ENCODE results near the gene CDADC1. TPM values are rescaled to one million over a fixed set of nuclear protein-coding genes. Genes with fewer than 3 reads are reported as not detected.

The CDADC1 gene
- total and polyA plus RNA-seq, 8 donors: 11.6 to 17.8 (median 14.8) TPM

DNA sequence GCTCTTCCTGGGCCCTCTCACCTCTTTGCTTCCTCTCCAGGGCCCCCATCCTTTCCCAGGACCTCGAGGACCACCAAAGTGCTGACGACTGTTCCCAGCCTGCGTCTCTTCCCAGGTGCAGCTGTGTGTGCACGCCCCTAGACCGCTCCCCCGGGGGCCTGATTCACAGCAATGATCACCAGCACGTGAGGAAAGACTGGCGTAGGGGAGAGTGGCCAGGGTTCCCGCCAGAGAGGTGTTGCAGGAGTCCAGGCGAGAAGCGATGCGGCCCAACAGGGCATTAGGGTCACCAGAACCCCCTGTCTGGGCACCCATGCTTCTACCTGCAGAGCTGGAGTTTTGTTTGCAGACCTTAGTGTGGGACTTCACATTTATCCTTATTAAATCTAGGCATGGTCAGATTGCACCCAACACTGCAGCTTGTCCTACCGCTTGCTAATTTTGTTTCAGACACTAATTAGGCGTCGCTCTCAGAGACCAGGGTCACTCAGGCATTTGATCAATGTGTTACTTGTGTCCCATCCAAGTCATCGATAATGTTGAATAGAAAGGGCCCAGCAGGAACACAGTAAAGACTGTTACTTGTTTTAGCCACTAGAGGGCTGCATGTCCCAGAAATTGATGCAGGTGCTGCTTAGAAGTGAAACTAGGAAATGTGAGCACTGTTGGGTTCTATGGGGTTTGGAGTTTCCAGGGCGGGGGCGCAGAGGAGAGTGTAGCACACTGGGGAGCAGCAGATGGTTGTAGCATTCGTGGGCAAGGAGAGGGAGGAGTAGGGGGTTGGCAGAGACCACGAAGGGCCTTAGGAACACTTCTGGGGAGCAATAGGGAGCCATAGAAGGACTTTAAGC lies 53.2 kb downstream of the CDADC1 start:
- no peak overlapping the region for H3K27ac ChIP-seq
- H3K9me3 ChIP-seq: no peaks in the 10 kb centered on the region
- peak in 3 of 4 donors; percentile 50 to 72 (median 61) for DNase-seq
- H3K27me3 ChIP-seq: no peaks in the 10 kb centered on the region
- H3K36me3 ChIP-seq: peaks cover 0 to 7% of the 10 kb centered on the region in 2 donors
- intact Hi-C loops (cut with DNase I): no loop called here
- TF ChIP-seq, protein P1, sequence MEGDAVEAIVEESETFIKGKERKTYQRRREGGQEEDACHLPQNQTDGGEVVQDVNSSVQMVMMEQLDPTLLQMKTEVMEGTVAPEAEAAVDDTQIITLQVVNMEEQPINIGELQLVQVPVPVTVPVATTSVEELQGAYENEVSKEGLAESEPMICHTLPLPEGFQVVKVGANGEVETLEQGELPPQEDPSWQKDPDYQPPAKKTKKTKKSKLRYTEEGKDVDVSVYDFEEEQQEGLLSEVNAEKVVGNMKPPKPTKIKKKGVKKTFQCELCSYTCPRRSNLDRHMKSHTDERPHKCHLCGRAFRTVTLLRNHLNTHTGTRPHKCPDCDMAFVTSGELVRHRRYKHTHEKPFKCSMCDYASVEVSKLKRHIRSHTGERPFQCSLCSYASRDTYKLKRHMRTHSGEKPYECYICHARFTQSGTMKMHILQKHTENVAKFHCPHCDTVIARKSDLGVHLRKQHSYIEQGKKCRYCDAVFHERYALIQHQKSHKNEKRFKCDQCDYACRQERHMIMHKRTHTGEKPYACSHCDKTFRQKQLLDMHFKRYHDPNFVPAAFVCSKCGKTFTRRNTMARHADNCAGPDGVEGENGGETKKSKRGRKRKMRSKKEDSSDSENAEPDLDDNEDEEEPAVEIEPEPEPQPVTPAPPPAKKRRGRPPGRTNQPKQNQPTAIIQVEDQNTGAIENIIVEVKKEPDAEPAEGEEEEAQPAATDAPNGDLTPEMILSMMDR (IDR thresholded peaks at IDR 0.05): peak; percentile 83 to 89
- ATAC-seq: peak; percentile 92
- H3K4me3 ChIP-seq: peak overlapping the region in 1 of 2 donors; percentile 17
- H3K4me1 ChIP-seq: peaks cover 0 to 15% of the 10 kb centered on the region in 2 donors

DNA sequence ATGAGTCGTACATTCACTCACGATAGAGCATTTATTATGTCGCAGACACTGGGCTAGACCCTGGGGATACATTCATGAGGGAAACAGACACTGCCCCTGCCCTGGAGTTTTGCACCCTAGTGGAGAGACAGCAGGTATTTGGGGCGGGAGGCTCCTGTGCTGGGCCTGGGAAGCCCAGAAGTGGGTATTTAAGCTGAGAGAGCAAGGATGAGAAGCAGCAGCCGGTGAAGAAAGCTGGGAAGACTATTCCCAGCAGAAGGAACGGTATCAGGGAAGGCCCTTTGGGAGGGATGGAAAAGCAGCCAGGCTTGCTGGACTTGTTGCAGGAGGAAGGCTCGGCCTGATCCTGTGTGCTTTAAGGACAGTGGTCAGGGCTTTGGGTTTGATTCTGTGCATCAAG lies 54.5 kb downstream of the CDADC1 start:
- DNase-seq (no peak), ATAC-seq (no peak)
- Histone ChIP-seq H3K4me1 (peaks cover 3 to 15% of the 10 kb centered on the region in 2 donors), H3K9me3 (no peaks in the 10 kb centered on the region), H3K27ac (no peak overlapping the region), H3K27me3 (no peaks in the 10 kb centered on the region), H3K36me3 (peaks cover 0 to 2% of the 10 kb centered on the region in 2 donors), H3K4me3 (no peak overlapping the region)
- TF ChIP-seq, protein P1 (IDR thresholded peaks at IDR 0.05): no peak
- intact Hi-C loops (cut with DNase I): no loop called here

DNA sequence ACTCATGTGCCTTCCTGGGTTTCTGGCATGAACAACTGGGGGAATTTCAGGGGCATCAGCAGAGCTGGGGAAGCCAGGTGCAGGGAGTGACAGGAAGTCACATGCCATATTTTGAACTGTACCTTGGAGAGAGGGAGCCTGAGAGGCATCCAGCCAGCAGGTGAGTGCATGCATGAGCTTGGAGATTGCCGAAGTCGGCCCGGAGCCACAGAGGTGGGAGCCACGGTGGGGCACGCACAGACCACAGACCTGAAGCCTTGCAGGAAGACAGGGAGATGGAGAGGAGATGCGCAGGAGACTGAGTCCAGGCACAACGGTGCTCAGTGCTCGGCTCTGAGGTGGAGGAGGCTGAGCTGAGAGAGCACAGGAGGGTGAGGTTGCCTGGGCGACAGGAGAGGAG lies 55.1 kb downstream of the CDADC1 start:
- Histone ChIP-seq H3K4me1 (peaks cover 4 to 19% of the 10 kb centered on the region in 2 donors), H3K9me3 (no peaks in the 10 kb centered on the region), H3K4me3 (no peak overlapping the region), H3K36me3 (no peaks in the 10 kb centered on the region), H3K27me3 (no peaks in the 10 kb centered on the region), H3K27ac (no peak overlapping the region)
- intact Hi-C loops (cut with DNase I): no loop called here
- DNase-seq: peak in 1 of 4 donors; percentile 73
- TF ChIP-seq, protein P1 (IDR thresholded peaks at IDR 0.05): no peak
- no peak for ATAC-seq

DNA sequence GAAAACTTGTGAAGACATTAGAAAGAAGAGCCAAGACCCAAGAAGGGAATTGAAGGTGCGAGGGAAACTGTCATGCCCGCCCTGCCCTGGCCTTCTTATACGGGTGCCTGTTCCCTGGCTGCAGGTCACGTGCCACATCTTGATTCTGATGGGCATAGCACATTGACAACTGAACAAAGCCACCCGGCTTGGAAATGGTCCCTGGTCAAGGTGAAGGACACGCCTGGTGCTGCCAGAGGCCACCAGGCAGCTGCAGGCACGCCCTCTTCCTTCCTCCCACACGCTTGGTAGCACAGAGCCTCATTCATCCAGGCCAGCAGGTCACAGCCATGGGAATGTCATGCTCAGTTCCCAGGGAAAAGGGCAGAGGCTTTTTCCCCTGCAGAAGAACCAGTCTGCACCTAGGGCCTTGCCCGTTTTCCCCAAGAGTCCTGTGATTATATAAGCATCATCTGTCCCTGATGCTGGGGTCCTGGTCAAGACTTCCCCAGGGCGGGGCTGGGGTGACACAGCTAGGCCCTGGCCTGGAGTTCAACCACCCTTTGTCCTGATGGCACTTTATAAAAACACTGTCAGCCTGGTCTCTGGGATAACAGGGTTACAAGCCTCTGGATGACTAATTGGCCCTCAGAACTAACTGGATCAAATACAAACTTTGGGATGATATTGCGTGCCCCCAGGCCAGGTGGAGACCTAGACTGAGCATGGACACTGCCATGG lies 56.0 kb downstream of the CDADC1 start:
- TF ChIP-seq, protein P1 (IDR thresholded peaks at IDR 0.05): no peak
- Histone ChIP-seq H3K36me3 (no peaks in the 10 kb centered on the region), H3K9me3 (no peaks in the 10 kb centered on the region), H3K4me3 (no peak overlapping the region), H3K4me1 (peaks cover 4 to 23% of the 10 kb centered on the region in 2 donors), H3K27ac (peak overlapping the region in 1 of 2 donors; percentile 33), H3K27me3 (no peaks in the 10 kb centered on the region)
- ATAC-seq (no peak), DNase-seq (no peak)
- intact Hi-C loops (cut with DNase I): no loop called here

DNA sequence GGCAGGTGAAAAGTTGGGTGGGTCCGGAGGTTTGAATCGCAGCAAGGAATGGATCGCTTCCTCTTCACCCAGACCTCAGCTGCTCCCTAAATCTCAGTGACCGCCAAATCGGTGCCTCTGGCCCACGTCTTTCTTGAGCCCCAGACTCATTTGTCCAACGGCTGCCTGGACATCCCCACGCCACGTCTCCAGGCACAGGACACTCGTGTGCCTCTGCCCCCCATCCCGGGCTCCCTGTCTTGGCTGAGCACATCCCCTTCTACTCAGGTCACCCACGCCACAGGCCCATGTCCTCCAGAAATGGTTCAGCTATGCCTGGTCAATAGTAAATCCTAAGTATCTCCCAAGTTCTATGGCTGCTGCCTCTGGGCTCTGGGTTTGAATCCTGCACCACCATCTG lies 56.6 kb downstream of the CDADC1 start:
- no peak overlapping the region for H3K27ac ChIP-seq

More for the DNA sequence above, 56.6 kb downstream of the CDADC1 start:
- DNase-seq (peak in 1 of 4 donors; percentile 73), ATAC-seq (no peak)
- Histone ChIP-seq H3K4me3 (no peak overlapping the region), H3K4me1 (peaks cover 4 to 23% of the 10 kb centered on the region in 2 donors), H3K9me3 (no peaks in the 10 kb centered on the region), H3K27me3 (no peaks in the 10 kb centered on the region), H3K36me3 (no peaks in the 10 kb centered on the region)
- intact Hi-C loops (cut with DNase I): no loop called here
- TF ChIP-seq, protein P1 (IDR thresholded peaks at IDR 0.05): no peak

Measured in left lung (tissue), 10 donors.